Endothelial cell (in vitro differentiated cells): ENCODE measurements around the gene GALNT9. TPM values are rescaled to one million over a fixed set of nuclear protein-coding genes. Genes with fewer than 3 reads are reported as not detected.

Experiments used
- DNase-seq: peaks from one replicate; pipeline ENCODE4 v3.0.0; 2021; ENCODE audit warnings: low spot score
- H3K27ac Mint-ChIP-seq: one replicate; pipeline ENCODE4 v1.8.0; 2021; ENCODE audit warnings: mixed read lengths, inconsistent platforms; ENCODE audit not compliant: unreplicated experiment
- H3K27me3 Mint-ChIP-seq: one replicate; pipeline ENCODE4 v1.8.0; 2021; ENCODE audit warnings: mild to moderate bottlenecking, moderate library complexity, mixed read lengths, inconsistent platforms; ENCODE audit not compliant: unreplicated experiment
- H3K36me3 Mint-ChIP-seq: one replicate; pipeline ENCODE4 v1.8.0; 2021; ENCODE audit warnings: mild to moderate bottlenecking, low read depth, mixed read lengths, inconsistent platforms; ENCODE audit not compliant: unreplicated experiment
- H3K4me1 Mint-ChIP-seq: one replicate; pipeline ENCODE4 v1.8.0; 2021; ENCODE audit warnings: mild to moderate bottlenecking, mixed read lengths, inconsistent platforms; ENCODE audit not compliant: unreplicated experiment
- H3K4me3 Mint-ChIP-seq: one replicate; pipeline ENCODE4 v1.8.0; 2021; ENCODE audit warnings: mild to moderate bottlenecking, mixed read lengths, inconsistent platforms; ENCODE audit not compliant: unreplicated experiment
- H3K9me3 Mint-ChIP-seq: one replicate; pipeline ENCODE4 v1.8.0; 2021; ENCODE audit warnings: mixed read lengths, inconsistent platforms; ENCODE audit not compliant: unreplicated experiment
- total RNA-seq: library from RNA; stranded (reverse); fragmentation: NEBNext Ultra II Directional; extraction: Animal tissue kit (Norgen Biotek cat#: 25700); gene quantifications from one replicate; pipeline ENCODE4 v1.2.1, GENCODE V29; 2021; ENCODE audit not compliant: unreplicated experiment
- TF ChIP-seq, protein P1 (sequence below): fragments of 200-600 bp; sonication (generic); IDR thresholded peaks from one replicate; pipeline ENCODE4 v1.5.0; 2021; ENCODE audit warnings: antibody characterized with exemption; ENCODE audit not compliant: unreplicated experiment

The GALNT9 gene
- total RNA-seq, 1 donor from 2014 or later: not detected

DNA sequence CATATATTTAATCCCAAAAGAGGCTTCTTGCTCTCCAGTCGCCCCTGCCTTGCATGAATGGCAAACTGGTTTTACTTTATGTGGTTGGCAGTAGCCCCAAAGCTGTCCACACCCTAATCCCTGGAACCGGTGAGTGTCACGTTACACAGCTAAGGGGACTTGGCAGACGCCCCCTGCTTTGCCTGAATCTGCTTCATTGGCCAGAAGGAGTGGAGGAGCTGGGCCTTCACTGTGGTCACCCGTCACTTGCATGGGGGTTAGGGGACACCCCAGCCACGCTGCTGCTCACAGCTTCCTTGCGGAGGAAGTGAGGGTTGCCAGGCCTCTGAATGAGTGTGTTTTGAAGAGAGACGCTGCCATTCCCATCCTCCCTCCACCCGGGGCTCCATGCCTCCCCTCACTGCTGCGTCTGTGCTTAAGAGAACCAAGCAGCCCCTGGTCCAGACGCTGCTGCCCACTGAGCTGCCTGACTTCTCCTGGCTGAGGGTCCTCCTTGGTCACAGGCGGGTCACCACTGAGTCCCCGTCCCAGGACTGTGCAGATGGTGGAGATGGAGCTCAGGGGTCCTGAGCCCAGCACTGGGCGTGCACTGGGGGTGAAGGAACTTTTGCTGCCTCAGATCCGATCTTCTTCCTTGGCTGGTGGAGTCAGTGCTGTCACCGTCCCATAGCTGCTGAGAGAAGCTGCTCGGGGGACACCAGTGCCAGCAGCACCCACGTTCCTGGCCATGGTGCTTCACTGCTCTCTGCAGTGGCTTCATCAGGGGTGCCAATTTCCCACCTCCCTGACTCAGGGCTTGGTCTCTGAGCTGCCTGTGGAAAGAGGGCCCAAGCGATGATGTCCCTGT is 39.8 kb downstream of the GALNT9 start:
- Mint-ChIP-seq H3K27me3 (peaks cover 23% of the 10 kb centered on the region), H3K27ac (no peak overlapping the region), H3K4me1 (no peaks in the 10 kb centered on the region), H3K9me3 (no peaks in the 10 kb centered on the region), H3K4me3 (no peak overlapping the region), H3K36me3 (no peaks in the 10 kb centered on the region)
- TF ChIP-seq, protein P1, sequence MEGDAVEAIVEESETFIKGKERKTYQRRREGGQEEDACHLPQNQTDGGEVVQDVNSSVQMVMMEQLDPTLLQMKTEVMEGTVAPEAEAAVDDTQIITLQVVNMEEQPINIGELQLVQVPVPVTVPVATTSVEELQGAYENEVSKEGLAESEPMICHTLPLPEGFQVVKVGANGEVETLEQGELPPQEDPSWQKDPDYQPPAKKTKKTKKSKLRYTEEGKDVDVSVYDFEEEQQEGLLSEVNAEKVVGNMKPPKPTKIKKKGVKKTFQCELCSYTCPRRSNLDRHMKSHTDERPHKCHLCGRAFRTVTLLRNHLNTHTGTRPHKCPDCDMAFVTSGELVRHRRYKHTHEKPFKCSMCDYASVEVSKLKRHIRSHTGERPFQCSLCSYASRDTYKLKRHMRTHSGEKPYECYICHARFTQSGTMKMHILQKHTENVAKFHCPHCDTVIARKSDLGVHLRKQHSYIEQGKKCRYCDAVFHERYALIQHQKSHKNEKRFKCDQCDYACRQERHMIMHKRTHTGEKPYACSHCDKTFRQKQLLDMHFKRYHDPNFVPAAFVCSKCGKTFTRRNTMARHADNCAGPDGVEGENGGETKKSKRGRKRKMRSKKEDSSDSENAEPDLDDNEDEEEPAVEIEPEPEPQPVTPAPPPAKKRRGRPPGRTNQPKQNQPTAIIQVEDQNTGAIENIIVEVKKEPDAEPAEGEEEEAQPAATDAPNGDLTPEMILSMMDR: no peak
- no peak for DNase-seq

GRCh38 chr12:132288516-132289215 is 40.7 kb downstream of the GALNT9 start:
- no peak overlapping the region for H3K4me3 Mint-ChIP-seq
- no peak overlapping the region for H3K27ac Mint-ChIP-seq
- no peaks in the 10 kb centered on the region for H3K9me3 Mint-ChIP-seq
- H3K4me1 Mint-ChIP-seq: peaks cover 5% of the 10 kb centered on the region
- no peaks in the 10 kb centered on the region for H3K36me3 Mint-ChIP-seq
- peaks cover 25% of the 10 kb centered on the region for H3K27me3 Mint-ChIP-seq
- TF ChIP-seq, protein P1: no peak
- DNase-seq: no peak

DNA sequence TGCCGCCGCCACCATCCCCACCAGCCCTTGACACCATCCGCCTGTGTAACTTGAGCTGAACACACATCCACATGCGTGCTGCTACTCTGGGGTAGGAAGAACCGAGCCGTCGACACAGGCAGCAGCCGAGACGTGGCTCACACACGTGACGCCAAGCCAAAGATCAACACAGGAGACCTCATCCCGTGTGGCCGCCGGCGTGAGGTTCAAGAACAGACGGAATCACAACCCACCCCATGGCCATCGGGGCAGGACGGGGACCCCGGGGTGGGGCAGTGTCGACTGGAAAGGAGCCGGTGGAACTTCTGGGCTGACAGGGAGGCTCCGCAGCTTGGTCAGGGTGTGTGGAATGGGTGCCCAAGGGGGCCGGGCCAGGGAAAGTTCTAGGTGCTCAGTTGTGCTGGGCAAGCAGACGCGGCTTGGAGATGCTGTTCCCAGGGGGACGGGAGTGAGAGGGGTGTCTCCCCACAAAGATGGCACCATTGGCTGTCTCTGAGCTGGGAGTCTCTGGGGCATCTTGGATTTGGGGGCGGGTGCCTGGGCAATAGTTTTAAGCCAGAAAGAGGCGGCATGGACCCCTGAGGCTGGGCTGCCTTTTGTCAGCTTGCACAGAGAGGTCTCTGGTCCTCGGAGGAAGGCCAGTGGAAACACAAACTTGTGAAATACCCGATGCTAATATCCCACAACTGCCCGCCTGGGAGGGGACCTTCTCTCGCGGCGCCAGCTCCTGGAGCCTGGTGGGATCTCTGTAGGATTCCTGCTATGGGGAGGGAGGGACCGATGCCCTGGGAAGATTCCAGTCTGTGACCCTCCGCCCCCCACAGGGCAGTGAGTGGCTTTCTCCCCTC is 41.8 kb downstream of the GALNT9 start:
- DNase-seq: no peak
- no peaks in the 10 kb centered on the region for H3K9me3 Mint-ChIP-seq
- H3K4me1 Mint-ChIP-seq: peaks cover 5% of the 10 kb centered on the region
- H3K36me3 Mint-ChIP-seq: no peaks in the 10 kb centered on the region
- no peak overlapping the region for H3K27ac Mint-ChIP-seq
- H3K27me3 Mint-ChIP-seq: peaks cover 22% of the 10 kb centered on the region
- TF ChIP-seq, protein P1: no peak
- H3K4me3 Mint-ChIP-seq: no peak overlapping the region

DNA sequence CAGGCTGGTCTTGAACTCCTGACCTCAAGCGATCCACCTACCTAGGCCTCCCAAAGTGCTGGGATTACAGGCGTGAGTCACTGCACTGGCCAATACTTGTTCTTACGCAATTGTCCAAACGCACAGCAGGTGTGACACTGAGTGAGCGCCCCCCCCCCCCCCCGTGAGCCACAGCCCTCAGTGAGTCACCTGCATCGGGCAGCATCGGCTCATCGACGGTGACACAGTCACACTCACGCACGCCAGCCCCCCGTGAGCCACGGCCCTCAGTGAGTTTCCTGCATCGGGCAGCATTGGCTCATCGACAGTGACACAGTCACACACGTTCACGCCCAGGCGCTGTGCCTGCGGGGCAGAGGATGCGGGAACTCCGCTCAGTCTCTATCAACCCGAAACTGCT is 42.5 kb downstream of the GALNT9 start:
- no peak overlapping the region for H3K27ac Mint-ChIP-seq
- no peaks in the 10 kb centered on the region for H3K36me3 Mint-ChIP-seq
- no peaks in the 10 kb centered on the region for H3K9me3 Mint-ChIP-seq
- DNase-seq: no peak
- peaks cover 5% of the 10 kb centered on the region for H3K4me1 Mint-ChIP-seq
- H3K4me3 Mint-ChIP-seq: no peak overlapping the region
- peaks cover 19% of the 10 kb centered on the region for H3K27me3 Mint-ChIP-seq
- TF ChIP-seq, protein P1: no peak
